ENCODE measurements around the gene SESN2. TPM values are rescaled to one million over a fixed set of nuclear protein-coding genes. Genes with fewer than 3 reads are reported as not detected.
A peak's percentile ranks its signal among the peaks of the same experiment; 100 is the strongest.

Gene SESN2
- 37.2 TPM for polyA plus RNA-seq (2013, experiment 1 of 2; ENCODE audit: insufficient read length)
- 12.3 TPM for polyA plus RNA-seq (2013, experiment 2 of 2; ENCODE audit: insufficient read length)

GRCh38 chr1:28259252-28259933 lies at the start of gene SESN2:
TSS of gene SESN2 (plus strand) at chr1:28259518. CDS start at chr1:28259848, 330 bp downstream.
- DNase-seq, result peak; percentile 99

DNA sequence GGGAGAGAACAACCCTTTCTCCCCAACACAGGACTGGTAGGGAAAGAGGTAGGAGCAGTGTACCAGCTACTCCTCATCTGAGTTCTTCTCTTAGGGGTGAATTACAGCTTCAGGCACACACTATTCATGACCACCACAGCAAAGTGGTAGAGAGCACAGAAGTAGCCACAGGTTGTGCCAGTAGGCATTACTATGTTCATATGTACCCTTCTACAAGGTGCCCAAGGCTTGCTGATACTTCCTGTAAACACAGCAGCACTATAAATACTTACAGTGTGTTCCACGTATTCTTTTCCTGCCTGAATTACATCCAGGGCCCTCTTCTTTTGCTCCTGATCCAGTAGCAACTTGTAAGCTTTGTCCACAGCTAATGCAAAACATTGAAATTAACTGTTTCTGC lies 49.6 kb upstream of the SESN2 start:
- no peak for DNase-seq

- no peak for DNase-seq
Measured at GRCh38 chr1:28213315-28213714, 46.0 kb upstream of the SESN2 start.

DNA sequence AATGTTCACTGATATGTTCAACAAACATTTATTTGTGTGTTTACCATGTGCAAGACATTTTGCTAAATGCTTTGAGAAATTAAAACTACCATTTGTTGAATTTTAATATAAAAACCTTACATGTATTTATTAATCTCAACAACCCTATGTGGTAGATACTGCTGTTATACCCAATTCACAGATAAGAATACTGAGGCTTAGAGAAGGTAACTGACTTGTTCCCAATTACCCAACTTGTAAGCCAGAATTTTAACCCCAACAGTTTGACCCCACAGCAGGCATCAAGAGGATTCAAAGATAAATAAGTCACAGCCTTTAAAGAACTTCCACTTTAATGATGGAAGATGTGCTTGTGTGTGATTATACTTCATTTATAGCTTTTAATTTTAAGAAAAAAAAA lies 30.2 kb upstream of the SESN2 start:
- DNase-seq, result no peak

DNA sequence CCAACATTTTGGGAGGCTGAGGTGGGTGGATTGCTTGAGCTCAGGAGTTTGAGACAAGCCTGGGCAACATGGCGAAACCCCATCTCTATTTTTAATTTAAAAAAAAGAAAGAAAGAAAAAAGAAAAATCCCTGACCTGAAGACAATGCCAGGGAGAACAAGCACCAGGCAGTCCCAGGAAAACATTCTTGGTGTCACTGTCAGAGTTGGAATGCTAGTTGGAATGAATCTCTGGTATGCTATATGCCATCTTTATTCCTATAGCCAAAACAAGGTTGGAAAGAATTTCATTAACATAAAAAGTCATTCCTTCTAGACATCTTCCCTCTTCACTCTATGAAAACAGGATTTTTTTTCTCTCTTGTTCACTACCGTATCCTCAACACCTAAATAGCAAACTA lies 29.3 kb upstream of the SESN2 start:
- peak; percentile 64 for DNase-seq

DNA sequence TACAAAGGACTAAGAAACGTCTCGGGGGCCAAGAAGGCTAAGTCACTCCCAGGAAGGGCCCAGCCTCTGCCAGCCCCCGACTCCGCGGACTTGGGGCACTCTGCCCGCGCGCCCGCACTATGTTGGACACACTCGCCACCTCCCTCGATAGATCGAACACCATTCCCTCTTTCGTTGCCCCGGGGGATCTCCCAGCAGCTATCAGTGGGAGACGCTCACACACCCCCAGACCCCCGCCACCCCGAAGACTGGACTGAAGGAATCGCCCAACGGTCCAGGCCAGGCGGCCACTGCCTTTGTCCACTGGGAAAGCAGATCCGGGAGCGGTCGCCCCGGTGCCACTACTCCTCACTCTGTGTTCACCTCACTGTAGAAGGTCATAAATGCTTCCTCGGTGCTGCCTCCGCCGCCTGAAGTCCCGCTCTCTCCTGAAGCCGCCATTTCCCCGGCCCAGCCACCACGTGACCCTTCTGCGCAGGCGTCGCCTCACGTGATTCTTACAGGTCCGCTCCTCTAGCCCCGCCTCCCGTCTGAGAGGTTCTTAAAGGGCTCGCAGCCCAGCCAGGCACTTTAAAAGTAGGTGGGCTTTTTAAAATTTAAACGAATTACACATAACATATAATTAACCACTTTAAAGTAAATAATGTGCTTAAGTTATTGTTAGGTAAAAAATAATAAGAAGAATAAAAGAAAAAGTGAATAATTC lies 26.6 kb upstream of the SESN2 start, which contains the start of gene DNAJC8:
Gene DNAJC8 (minus strand): TSS at position 472 of the 706 bp plus-strand sequence. CDS start 31 bp downstream, at position 441.
- peak; percentile 92 for DNase-seq

GRCh38 chr1:28233264-28233606 lies 26.1 kb upstream of the SESN2 start:
- DNase-seq, result no peak

DNA sequence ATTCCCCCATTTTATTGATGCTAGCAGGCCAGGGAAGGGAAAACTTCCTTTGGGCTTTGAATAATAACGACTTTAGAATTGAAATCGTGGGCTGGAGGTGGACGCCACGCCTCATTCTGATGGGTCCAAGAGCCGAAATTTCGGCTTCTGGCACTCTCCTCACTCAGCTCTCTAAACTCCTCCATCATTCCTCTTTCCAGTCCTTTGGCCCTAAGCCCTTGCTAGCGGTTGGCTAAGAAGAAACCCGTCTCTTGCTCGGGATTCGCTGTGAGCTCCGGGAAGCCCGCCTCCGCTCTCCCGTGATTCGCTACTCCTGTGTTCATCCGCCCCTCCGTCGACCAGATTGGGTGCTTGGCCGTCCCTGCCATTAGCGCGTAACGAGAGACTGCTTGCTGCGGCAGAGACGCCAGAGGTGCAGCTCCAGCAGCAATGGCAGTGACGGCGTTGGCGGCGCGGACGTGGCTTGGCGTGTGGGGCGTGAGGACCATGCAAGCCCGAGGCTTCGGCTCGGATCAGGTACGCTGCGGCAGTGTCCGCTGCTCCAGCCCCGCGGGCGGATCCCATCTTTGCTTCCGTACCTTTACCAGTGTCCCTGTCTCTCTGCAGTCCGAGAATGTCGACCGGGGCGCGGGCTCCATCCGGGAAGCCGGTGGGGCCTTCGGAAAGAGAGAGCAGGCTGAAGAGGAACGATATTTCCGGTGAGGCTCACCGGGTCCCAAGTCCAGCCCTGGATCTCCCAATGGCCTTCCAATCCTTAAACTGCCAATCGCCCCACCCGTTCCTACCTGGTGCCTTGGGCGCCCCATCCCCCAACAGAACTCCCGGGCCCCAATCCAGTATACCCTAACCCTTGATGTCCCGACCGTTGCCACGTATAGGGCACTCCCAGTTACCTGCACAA lies 23.3 kb upstream of the SESN2 start, which contains the start of gene ATP5IF1:
Gene ATP5IF1 (plus strand): TSS at position 370 of the 901 bp plus-strand sequence. CDS start 60 bp downstream, at position 430.
- DNase-seq, result peak; percentile 98

DNA sequence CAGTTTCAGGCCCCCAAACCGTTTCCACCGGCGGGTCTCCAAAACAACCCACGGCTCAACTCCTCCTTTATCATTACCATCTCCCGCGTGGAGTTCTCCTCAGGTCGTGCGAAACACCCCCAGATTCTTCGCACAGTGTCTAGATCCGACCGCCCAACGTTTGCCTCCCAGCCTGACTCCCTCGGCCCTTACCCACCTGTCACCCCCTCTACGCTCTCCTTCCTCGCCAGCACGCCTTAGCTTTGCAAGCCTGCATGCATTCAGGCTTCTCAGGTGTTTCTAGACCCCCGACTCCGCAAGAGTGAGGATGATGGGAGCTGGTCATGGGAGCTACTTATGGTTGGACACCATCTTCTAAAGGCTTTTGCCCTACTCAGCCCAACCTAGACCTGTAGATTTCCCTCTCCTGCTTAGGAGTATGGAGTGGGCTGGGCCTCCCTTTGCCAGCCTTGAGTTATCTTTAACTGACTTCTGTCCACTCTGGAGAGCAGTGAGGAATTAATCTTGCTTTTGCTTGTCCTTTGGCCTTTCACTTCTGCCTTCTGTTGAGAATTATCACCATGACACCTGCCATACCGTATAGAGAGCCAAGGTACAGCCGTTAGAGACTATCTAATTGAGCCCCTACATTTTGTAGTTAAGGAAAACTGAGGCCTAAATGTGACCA lies 22.5 kb upstream of the SESN2 start:
- no peak for DNase-seq

DNA sequence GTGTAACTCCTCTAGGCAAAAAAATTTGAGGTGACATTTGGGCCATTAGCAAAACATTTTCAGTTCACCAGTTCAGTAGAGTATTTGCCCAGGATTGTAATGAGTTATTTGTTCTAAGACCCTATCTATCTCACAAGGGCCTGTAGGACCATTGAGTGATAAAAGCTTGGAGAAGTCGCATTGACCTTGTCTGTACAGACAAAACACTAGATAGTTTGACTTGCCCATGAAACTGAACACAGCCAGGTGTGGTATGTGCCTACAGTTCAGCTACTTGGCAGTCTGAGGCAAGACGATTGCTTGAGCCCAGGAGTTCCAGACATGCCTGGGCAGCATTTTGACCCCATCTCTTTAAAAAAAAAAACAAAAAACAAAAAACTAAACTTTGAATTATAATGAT lies 20.3 kb upstream of the SESN2 start:
- DNase-seq, result no peak

- no peak for DNase-seq
Measured at GRCh38 chr1:28240024-28240423, 19.3 kb upstream of the SESN2 start.

DNA sequence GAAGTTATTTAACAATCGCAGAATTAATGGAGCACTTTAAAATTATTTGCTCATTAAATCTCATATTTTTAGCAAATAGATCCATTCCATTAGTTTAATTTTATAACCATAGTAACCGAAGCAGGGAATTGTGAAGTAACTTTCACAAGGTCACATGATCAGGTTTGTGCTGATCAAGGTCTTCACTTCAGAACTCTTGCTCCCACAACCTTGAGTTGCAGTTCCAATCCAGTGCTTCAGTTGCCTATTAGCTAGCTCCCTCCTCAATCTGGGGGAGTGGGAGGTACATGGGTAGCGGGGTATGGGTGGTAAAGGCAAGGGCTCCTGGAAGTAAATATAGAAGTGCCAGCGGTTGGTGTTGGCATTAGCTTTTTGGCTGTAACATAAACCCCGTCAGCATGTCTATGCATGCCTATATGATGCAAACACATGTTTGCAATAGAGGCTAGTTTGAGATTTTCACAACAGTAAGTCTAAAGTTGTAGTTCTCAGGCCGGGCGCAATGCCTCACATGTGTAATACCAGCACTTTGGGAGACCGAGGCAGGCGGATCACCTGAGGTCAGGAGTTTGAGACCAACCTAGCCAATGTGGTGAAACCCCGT lies 17.6 kb upstream of the SESN2 start:
- no peak for DNase-seq

DNA sequence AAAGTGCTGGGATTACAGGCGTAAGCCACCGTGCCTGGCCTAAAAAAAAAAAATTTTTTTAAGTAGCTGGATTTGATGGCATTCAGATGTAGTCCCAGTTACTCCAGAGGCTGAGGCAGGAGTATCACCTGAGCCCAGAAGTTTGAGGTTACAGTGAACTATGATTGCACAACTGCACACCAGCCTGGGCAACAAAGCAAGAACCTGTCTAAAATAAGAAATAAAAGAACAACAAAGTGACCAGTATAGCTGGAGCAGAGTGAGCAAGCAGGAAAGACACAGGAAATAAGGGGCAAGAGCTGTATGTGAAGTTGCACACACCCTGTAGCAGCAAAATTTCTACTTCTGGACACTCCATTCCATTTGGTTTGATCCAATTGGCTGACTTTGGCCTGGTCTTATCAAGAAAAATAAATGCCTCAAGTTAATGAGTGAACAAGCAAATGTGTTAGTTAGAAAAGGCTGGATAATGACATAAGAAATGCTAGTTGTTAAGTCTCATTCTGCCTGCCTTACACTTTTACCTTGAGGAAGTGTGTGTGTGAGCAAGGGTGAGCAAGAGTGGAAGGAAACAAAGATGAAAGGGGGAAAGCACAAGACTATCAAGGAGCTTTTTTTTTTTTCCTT lies 15.5 kb upstream of the SESN2 start:
- no peak for DNase-seq

- DNase-seq, result no peak
Measured at GRCh38 chr1:28244549-28245251, 14.6 kb upstream of the SESN2 start.

- DNase-seq, result no peak
Measured at GRCh38 chr1:28246427-28246832, 12.9 kb upstream of the SESN2 start.

DNA sequence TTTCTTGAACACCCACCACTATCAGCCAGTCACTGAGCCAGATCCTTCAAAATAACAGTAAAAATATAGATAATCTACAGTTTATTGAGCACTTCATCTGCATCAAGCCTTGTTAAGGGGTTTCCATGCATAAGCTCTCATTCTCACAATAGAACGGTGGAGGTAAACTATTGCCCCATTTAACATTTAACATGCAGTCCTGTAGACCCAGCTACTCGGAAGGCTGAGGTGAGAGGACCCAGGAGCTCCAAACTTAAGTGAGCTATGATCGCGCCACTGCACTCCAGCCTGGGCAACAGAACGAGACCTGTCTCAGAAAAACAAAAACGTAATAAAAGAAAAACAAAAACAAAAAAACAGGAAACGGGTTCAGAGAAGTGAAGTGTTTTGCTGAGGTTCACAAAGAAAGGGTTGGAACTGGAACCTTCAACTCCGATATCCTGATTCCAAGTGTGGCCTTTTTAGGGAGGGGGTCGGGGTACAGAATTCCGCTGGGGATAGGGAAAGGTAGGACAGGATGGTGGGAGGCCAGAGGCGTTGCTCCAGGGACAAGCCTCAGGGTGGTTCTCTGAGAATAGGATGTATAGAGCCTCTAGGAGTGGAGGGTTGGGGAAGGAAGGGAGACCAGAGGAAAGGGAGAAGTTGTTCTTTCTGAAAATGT lies 11.6 kb upstream of the SESN2 start:
- DNase-seq, result no peak

DNA sequence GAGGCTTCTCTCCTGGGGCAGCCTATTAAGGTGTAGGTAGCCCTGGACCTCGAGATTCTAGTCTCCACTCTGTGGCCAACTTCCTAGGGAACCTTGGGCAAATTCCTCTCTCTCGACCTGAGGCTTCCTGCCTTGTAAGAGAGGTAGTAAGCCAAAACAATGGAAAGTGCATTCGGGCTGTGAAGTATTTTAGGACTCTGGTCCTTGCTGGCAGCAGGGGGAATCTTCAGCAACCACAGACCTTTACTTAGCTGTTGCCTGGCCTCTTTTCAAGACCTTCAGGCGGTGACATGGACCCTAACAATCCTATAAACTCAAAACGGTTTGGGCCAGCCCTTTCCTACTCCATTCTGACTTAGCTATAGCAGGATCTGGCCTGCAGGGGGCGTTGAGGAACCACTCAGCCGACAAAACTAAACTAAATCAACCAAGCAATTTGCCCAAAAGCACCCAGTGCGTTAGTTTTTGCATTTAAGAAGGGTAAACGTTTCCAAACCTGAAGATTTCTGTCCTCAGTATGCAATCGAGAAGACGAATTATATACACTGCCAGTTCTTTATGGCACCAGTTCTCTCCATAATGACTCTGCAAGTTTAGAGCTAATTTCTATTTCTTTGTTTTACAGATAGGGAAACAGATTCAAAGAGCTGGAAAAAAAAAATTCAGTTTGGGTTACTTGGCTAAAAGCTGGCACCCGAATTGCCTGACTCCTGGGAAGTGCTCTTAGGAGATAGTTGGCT lies 10.9 kb upstream of the SESN2 start:
- peak; percentile 77 for DNase-seq

DNA sequence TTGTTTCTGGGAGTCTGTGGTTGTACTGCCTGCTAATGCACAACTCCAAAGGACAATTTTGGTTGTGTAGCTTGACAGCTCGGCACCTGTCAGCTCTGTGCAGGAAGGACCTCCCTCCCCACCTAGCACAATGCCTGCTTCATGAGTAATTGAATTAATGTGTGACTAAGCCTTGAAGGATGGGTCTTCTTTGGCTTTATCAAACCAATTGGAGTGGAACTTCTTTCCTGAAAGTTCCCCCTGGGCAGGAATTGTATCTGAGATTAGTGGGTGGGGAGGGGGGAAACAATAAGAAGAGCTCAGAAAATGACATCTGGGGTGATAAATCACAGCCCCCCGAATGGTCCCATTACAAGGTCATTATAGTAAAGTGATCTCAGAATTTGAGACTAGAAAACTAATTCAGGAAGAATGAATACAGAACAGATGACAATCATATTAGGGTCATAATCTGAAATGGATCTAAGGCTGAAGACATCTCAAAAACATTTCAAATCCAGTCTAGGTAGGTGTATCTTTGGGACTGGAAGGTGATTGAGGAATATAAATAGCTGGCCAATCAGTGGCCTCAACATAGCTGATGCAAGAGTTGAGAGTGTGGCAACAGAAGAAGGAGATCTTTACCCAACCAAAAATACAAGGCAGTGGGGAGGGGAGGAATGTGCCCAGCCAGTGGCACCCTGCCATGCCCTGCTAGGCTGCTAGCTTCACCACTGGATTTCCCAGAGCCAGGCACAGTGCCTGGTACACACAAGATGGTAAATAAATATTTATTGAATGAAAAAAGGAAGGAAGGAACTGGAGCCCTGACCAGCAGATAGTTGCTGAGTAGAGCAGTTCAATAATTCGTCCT lies 10.1 kb upstream of the SESN2 start:
- peak; percentile 81 for DNase-seq
